Mesendoderm (in vitro differentiated cells): Measurements from ENCODE around the gene TMCC2.

Source experiments
- DNase-seq: peaks from one replicate; pipeline ENCODE4 v3.0.0; 2013
- H2AK5ac ChIP-seq: 2 replicates; pipeline ENCODE4 v1.6.1; 2013; ENCODE audit warnings: low read length, inconsistent platforms
- H2BK120ac ChIP-seq: 2 replicates; pipeline ENCODE4 v1.6.1; 2013; ENCODE audit warnings: low read depth, mild to moderate bottlenecking, low read length, moderate library complexity, mixed read lengths
- H2BK15ac ChIP-seq: replicated peaks from 2 replicates; pipeline ENCODE4 v1.6.1; 2013; ENCODE audit warnings: low read depth, mild to moderate bottlenecking, moderate library complexity
- H2BK5ac ChIP-seq: 2 replicates; pipeline ENCODE4 v1.6.1; 2013; ENCODE audit warnings: low read length, inconsistent platforms
- H3K18ac ChIP-seq: 2 replicates; pipeline ENCODE4 v1.6.1; 2013; ENCODE audit warnings: mild to moderate bottlenecking, low read length, mixed read lengths
- H3K23ac ChIP-seq: one replicate; pipeline ENCODE4 v1.6.1; 2013; ENCODE audit warnings: low read length
- H3K27ac ChIP-seq: 2 replicates; pipeline ENCODE4 v1.5.1; 2013; ENCODE audit warnings: low read depth, mild to moderate bottlenecking, inconsistent platforms, low read length, moderate library complexity
- H3K27me3 ChIP-seq: 2 replicates; pipeline ENCODE4 v1.6.1; 2013; ENCODE audit warnings: low read length, control low read depth, mild to moderate bottlenecking, inconsistent platforms; ENCODE audit not compliant: insufficient read depth, poor library complexity
- H3K36me3 ChIP-seq: 2 replicates; pipeline ENCODE4 v1.6.1; 2013; ENCODE audit warnings: low read length, inconsistent platforms; ENCODE audit not compliant: control insufficient read depth, insufficient read depth
- H3K4ac ChIP-seq: one replicate; pipeline ENCODE4 v1.6.1; 2013; ENCODE audit warnings: low read depth, mild to moderate bottlenecking, low read length, moderate library complexity
- H3K4me1 ChIP-seq: 2 replicates; pipeline ENCODE4 v1.6.1; 2013; ENCODE audit warnings: low read depth, low read length, inconsistent platforms; ENCODE audit not compliant: control insufficient read depth
- H3K4me2 ChIP-seq: 2 replicates; pipeline ENCODE4 v1.6.1; 2013; ENCODE audit warnings: low read length
- H3K4me3 ChIP-seq: 2 replicates; pipeline ENCODE4 v1.5.1; 2013; ENCODE audit warnings: mild to moderate bottlenecking, low read length
- H3K56ac ChIP-seq: one replicate; pipeline ENCODE4 v1.6.1; 2013; ENCODE audit warnings: low read length
- H3K79me1 ChIP-seq: 2 replicates; pipeline ENCODE4 v1.6.1; 2013; ENCODE audit warnings: low read length, inconsistent platforms
- H3K79me2 ChIP-seq: 2 replicates; pipeline ENCODE4 v1.6.1; 2013; ENCODE audit warnings: mild to moderate bottlenecking, low read length; ENCODE audit not compliant: control insufficient read depth, insufficient read depth
- H3K9ac ChIP-seq: 2 replicates; pipeline ENCODE4 v1.6.1; 2013; ENCODE audit warnings: low read length, inconsistent platforms
- H4K5ac ChIP-seq: one replicate; pipeline ENCODE4 v1.6.1; 2013; ENCODE audit warnings: low read length
- H4K8ac ChIP-seq: one replicate; pipeline ENCODE4 v1.6.1; 2013; ENCODE audit warnings: low read depth, mild to moderate bottlenecking, control low read depth, low read length, moderate library complexity
- WGBS: extraction: QIAGEN DNeasy Blood & Tissue Kit; methylation state at CpG from one replicate; pipeline ENCODE4 v1.1.7; 2013; ENCODE audit warnings: low lambda C conversion rate, missing lambda C conversion rate; ENCODE audit not compliant: insufficient coverage; ENCODE audit errors: extremely low coverage; 5-methylcytosine and 5-hydroxymethylcytosine counted together

The TMCC2 gene

DNA sequence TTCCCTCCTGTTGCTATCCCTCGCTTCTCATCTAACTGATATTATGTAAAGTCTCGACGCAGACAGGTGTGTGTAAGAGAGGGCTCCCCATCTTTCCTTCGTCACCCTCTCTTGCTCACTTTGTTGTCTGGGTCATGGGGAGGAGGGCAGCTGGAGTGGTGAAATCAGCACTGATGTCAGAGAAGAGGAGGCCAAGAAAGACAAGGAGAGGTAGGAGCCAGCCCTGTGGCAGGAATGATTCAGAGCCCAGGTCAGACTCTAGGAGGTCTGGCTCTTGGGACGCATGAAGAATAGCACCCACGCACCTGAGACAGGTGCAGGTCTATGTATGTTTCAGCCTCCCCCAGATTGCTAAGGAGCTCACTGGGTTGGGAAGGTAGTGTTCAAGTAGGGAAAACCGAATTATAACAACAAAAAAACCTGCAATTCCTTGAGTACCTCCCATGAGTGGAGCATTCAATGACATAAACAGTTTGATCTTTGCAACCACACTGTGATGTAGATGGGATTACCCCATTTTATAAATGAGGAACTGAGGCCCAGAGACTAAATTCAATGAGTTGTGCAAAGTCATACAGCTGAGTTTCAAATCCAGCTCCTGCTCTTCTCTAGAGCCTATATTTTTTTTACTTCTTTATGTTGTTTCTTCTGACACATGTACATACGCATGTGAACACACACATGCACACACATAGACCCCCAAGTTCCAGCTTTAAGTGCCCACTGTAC lies 83.4 kb downstream of the TMCC2 start:
- Histone ChIP-seq H3K23ac (no peak overlapping the region), H3K4me1 (peaks cover 11% of the 10 kb centered on the region), H3K79me1 (peaks cover 6% of the 10 kb centered on the region), H3K4me3 (no peak overlapping the region), H4K5ac (no peak overlapping the region), H3K4me2 (no peak overlapping the region), H3K79me2 (peaks cover 35% of the 10 kb centered on the region), H2BK120ac (no peak overlapping the region), H3K4ac (no peak overlapping the region), H2BK15ac (no peak overlapping the region), H2BK5ac (no peak overlapping the region), H2AK5ac (no peak overlapping the region), H3K56ac (no peak overlapping the region), H4K8ac (no peak overlapping the region), H3K27me3 (no peaks in the 10 kb centered on the region), H3K27ac (no peak overlapping the region), H3K36me3 (peaks cover 10% of the 10 kb centered on the region), H3K18ac (no peak overlapping the region), H3K9ac (no peak overlapping the region)
- no peak for DNase-seq
- WGBS: no CpG with 5 or more reads among the region's 8 CpGs

- H3K36me3 ChIP-seq: no peaks in the 10 kb centered on the region
- no peak overlapping the region for H4K8ac ChIP-seq
- peaks cover 15% of the 10 kb centered on the region for H3K4me1 ChIP-seq
- H3K4me2 ChIP-seq: no peak overlapping the region
- peak overlapping the region; percentile 5 for H2BK5ac ChIP-seq
- H3K27me3 ChIP-seq: no peaks in the 10 kb centered on the region
- H2AK5ac ChIP-seq: no peak overlapping the region
- H3K27ac ChIP-seq: peak overlapping the region; percentile 74
- H4K5ac ChIP-seq: no peak overlapping the region
- H3K79me1 ChIP-seq: peaks cover 8% of the 10 kb centered on the region
- peak overlapping the region; percentile 97 for H3K4ac ChIP-seq
- peaks cover 54% of the 10 kb centered on the region for H3K79me2 ChIP-seq
- peak; percentile 56 for DNase-seq
- peak overlapping the region; percentile 69 for H3K56ac ChIP-seq
- no CpG with 5 or more reads among the region's 10 CpGs for WGBS
- H3K23ac ChIP-seq: no peak overlapping the region
- H3K9ac ChIP-seq: peak overlapping the region; percentile 65
- H2BK120ac ChIP-seq: peak overlapping the region; percentile 94
- peak overlapping the region; percentile 45 for H2BK15ac ChIP-seq
- H3K4me3 ChIP-seq: no peak overlapping the region
- peak overlapping the region; percentile 62 for H3K18ac ChIP-seq
Observed at GRCh38 chr1:205312866-205313562, 85.3 kb downstream of the TMCC2 start.

GRCh38 chr1:205313563-205314308 lies 86.0 kb downstream of the TMCC2 start:
- Histone ChIP-seq H3K36me3 (no peaks in the 10 kb centered on the region), H3K56ac (peak overlapping the region; percentile 69), H3K4me1 (peaks cover 17% of the 10 kb centered on the region), H3K18ac (peak overlapping the region; percentile 62), H4K8ac (peak overlapping the region; percentile 43), H3K23ac (no peak overlapping the region), H3K27ac (peak overlapping the region; percentile 74), H3K4me2 (no peak overlapping the region), H4K5ac (no peak overlapping the region), H3K9ac (peak overlapping the region; percentile 65), H3K4me3 (no peak overlapping the region), H2BK120ac (peak overlapping the region; percentile 94), H3K4ac (peak overlapping the region; percentile 97), H2BK5ac (peak overlapping the region; percentile 74), H3K79me2 (peaks cover 61% of the 10 kb centered on the region), H2AK5ac (no peak overlapping the region), H3K79me1 (peaks cover 8% of the 10 kb centered on the region), H2BK15ac (peak overlapping the region; percentile 45), H3K27me3 (no peaks in the 10 kb centered on the region)
- peak; percentile 98 for DNase-seq
- WGBS: no CpG with 5 or more reads among the region's 21 CpGs

DNA sequence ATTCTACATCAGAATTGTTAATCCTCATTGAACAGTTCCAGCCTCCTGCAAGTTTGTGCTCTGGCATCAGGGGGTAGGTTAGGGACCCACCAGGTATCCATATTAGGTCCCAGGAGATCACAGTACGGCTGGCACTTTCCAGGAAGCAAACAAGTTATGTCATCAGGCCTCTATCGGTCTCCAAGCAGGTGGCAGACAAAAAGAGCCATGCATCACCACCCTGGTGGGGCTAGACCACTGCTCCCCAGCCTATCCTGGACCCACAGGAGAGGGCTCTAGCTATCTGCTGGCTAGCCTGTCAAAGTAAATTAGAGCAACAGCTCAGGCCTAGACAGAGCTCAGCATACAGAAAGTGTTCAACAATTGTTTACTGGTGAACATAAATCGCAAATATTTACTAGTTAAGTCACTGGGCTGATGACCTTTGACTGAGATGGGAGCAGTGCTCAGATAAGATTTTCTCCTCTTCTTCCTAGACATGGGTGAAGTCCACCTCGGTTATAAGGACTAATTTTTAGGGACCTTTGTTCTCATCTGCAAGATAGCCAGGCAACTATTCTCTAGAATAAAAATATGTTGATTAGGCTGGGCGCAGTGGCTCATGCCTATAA lies 87.4 kb downstream of the TMCC2 start:
- Histone ChIP-seq H2AK5ac (no peak overlapping the region), H4K5ac (no peak overlapping the region), H3K4me2 (no peak overlapping the region), H2BK15ac (no peak overlapping the region), H3K18ac (no peak overlapping the region), H2BK5ac (no peak overlapping the region), H3K4me3 (no peak overlapping the region), H2BK120ac (no peak overlapping the region), H3K4ac (no peak overlapping the region), H3K36me3 (no peaks in the 10 kb centered on the region), H3K79me2 (peaks cover 75% of the 10 kb centered on the region), H3K79me1 (peaks cover 11% of the 10 kb centered on the region), H3K9ac (no peak overlapping the region), H3K27ac (peak overlapping the region; percentile 41), H4K8ac (no peak overlapping the region), H3K56ac (no peak overlapping the region), H3K27me3 (no peaks in the 10 kb centered on the region), H3K4me1 (peaks cover 20% of the 10 kb centered on the region), H3K23ac (no peak overlapping the region)
- DNase-seq: no peak
- WGBS: no CpG with 5 or more reads among the region's 5 CpGs

GRCh38 chr1:205316161-205316566 lies 88.4 kb downstream of the TMCC2 start:
- Histone ChIP-seq H3K27me3 (no peaks in the 10 kb centered on the region), H2BK15ac (no peak overlapping the region), H4K5ac (no peak overlapping the region), H2BK120ac (no peak overlapping the region), H3K4me2 (no peak overlapping the region), H3K27ac (no peak overlapping the region), H3K4me1 (peaks cover 20% of the 10 kb centered on the region), H3K18ac (no peak overlapping the region), H3K56ac (no peak overlapping the region), H3K79me1 (peaks cover 12% of the 10 kb centered on the region), H2AK5ac (no peak overlapping the region), H4K8ac (no peak overlapping the region), H3K4me3 (no peak overlapping the region), H3K9ac (no peak overlapping the region), H3K79me2 (peaks cover 83% of the 10 kb centered on the region), H3K4ac (no peak overlapping the region), H3K36me3 (no peaks in the 10 kb centered on the region), H3K23ac (no peak overlapping the region), H2BK5ac (no peak overlapping the region)
- no CpG with 5 or more reads among the region's 2 CpGs for WGBS
- DNase-seq: no peak
